Testis (tissue), 3 donors: ENCODE data around the gene AADAT. TPM values are rescaled to one million over a fixed set of nuclear protein-coding genes. Genes with fewer than 3 reads are reported as not detected.

Experiments
- DNase-seq: peaks from one replicate; pipeline ENCODE4 v3.0.0-alpha.2; 2019
- H3K27ac ChIP-seq, 2 donors: fragments of 200-600 bp; sonication (generic); one replicate each; pipeline ENCODE4 v1.5.1; 2019
- H3K27me3 ChIP-seq: fragments of 200-600 bp; sonication (generic); one replicate; pipeline ENCODE4 v1.5.1; 2019
- H3K36me3 ChIP-seq: fragments of 200-600 bp; sonication (generic); one replicate; pipeline ENCODE4 v1.5.1; 2017; ENCODE audit warnings: low read depth; ENCODE audit errors: missing control alignments
- H3K4me1 ChIP-seq: fragments of 200-600 bp; sonication (generic); one replicate; pipeline ENCODE4 v1.5.1; 2019
- H3K4me3 ChIP-seq, 2 donors: fragments of 200-600 bp; sonication (generic); one replicate each; pipeline ENCODE4 v1.5.1; 2017 to 2019
- H3K9me3 ChIP-seq: fragments of 200-600 bp; sonication (generic); one replicate; pipeline ENCODE4 v1.5.1; 2017
- POLR2A ChIP-seq: fragments of 450-650 bp; IDR thresholded peaks from one replicate; pipeline ENCODE4 v1.6.1; 2017; ENCODE audit warnings: antibody characterized with exemption, mild to moderate bottlenecking, moderate library complexity
- WGBS, 2 donors: methylation state at CpG; one replicate each; pipeline ENCODE4 v1.1.5; 2018; 5-methylcytosine and 5-hydroxymethylcytosine counted together
- intact Hi-C: fragments of 100-400 bp; cut with DNase I; formaldehyde crosslinking; loops from one replicate; pipeline ENCODE4 v1.15.1; 2023; ENCODE audit warnings: low total_unique reads
- polyA plus RNA-seq: library from polyadenylated mRNA; stranded (reverse); fragments of 350-450 nt; fragmentation: Illumina TruSeq; extraction: RNeasy Lipid Tissue Mini Kit (QIAGEN cat#74804); gene quantifications from one replicate; pipeline ENCODE4 v1.2.3, GENCODE V29; 2014; ENCODE audit warnings: low read depth, low replicate concordance; ENCODE audit not compliant: insufficient read depth
- total RNA-seq, 2 donors: library from RNA; depleted of rRNA; stranded (reverse); fragments of >200 nt; gene quantifications; one replicate each; pipeline ENCODE4 v1.2.3, GENCODE V29; 2016
- TF ChIP-seq, protein P1 (sequence below), 3 experiments: fragments of 450-650 bp in 2 of 3; fragments of 200-600 bp in 1 of 3; sonication (generic) in 1 of 3; IDR thresholded peaks; one replicate each; pipeline ENCODE4 v1.5.1; 2016 to 2019; ENCODE audit warnings: antibody characterized with exemption in 3 of 3, mild to moderate bottlenecking in 2 of 3, moderate library complexity in 1 of 3

Gene AADAT
- total and polyA plus RNA-seq, 3 donors from 2014 or later: 9.3 to 29.4 (median 10.7) TPM

DNA sequence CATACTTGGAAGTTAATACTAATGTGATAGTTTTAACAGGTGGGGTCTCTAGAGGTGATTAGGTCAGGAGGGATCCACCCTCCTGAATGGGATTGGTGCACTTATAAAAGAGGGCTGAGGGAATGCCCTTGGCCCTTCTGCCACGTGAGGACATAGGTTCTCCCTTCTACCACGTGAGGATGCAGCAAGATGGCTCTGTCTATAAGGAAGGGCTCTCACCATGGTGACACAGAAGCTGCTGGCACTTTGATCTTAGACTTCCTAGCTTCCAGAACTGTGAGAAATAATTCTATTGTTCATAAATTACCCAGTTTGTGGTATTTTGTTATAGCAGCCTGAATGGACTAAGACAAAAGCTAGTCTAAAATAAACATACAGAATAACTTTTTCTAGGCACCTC lies 1.0 kb downstream of the AADAT start:
- peaks cover 3% of the 10 kb centered on the region for H3K4me1 ChIP-seq
- H3K27ac ChIP-seq: no peak overlapping the region
- intact Hi-C loops: no loop called here
- TF ChIP-seq, protein P1, sequence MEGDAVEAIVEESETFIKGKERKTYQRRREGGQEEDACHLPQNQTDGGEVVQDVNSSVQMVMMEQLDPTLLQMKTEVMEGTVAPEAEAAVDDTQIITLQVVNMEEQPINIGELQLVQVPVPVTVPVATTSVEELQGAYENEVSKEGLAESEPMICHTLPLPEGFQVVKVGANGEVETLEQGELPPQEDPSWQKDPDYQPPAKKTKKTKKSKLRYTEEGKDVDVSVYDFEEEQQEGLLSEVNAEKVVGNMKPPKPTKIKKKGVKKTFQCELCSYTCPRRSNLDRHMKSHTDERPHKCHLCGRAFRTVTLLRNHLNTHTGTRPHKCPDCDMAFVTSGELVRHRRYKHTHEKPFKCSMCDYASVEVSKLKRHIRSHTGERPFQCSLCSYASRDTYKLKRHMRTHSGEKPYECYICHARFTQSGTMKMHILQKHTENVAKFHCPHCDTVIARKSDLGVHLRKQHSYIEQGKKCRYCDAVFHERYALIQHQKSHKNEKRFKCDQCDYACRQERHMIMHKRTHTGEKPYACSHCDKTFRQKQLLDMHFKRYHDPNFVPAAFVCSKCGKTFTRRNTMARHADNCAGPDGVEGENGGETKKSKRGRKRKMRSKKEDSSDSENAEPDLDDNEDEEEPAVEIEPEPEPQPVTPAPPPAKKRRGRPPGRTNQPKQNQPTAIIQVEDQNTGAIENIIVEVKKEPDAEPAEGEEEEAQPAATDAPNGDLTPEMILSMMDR (IDR thresholded peaks at IDR 0.05): no peak
- no peak for TF ChIP-seq POLR2A
- WGBS, 2 donors: 50 to 55% methylated on average over 1 to 2 of the region's 2 CpGs
- no peaks in the 10 kb centered on the region for H3K36me3 ChIP-seq
- H3K27me3 ChIP-seq: no peaks in the 10 kb centered on the region
- DNase-seq: no peak
- H3K4me3 ChIP-seq: peak overlapping the region; percentile 66 to 73
- no peaks in the 10 kb centered on the region for H3K9me3 ChIP-seq

DNA sequence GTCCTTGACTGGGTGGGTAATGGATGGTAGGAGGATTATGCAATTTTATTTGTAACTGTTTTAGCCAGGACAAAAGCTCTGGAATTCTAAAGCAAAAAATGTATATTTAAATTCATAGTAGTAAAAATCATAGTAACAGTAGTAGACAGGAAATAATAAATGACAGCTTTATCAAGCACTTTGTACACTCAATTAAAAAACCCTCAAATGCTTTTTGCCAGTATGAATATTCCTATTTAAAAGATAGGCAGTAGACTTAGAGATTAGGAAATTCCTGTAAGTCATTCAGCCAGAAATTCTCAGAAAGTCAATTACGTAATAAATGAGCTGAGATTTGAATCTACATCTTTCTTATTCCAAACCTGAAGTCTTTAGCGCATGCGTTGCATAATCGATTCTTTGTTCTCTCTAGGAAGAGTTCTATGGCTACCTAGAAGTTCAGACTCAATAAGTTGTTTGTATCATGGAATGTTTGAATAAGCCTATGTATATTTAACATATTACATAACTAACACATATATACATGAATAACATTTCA lies 2.5 kb downstream of the AADAT start:
- DNase-seq: no peak
- no peak overlapping the region for H3K27ac ChIP-seq
- no peaks in the 10 kb centered on the region for H3K36me3 ChIP-seq
- no peak for TF ChIP-seq POLR2A
- TF ChIP-seq, protein P1 (IDR thresholded peaks at IDR 0.05): no peak
- no peaks in the 10 kb centered on the region for H3K9me3 ChIP-seq
- no peak overlapping the region for H3K4me3 ChIP-seq
- H3K4me1 ChIP-seq: peaks cover 3% of the 10 kb centered on the region
- H3K27me3 ChIP-seq: no peaks in the 10 kb centered on the region
- intact Hi-C loops: no loop called here
- WGBS, 2 donors: 64 to 73% methylated on average over 4 of the region's 4 CpGs

DNA sequence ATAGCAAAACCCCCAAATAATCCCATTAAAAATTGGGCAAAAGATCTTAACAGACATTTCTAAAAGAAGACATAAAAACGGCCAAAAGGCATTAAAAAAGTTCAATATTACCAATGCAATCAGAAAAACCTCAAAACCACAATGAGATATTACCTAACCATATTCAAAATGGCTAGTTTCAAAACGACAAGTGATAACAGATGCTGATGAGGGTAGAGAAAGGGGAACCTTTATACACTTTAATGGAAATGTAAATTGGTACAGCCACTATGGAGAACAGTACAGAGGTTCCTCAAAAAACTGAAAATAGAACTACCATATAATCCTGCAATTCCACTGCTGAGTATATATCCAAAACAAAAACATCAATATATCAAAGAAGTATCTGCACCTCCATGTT lies 6.2 kb downstream of the AADAT start:
- Histone ChIP-seq H3K27me3 (no peaks in the 10 kb centered on the region), H3K36me3 (no peaks in the 10 kb centered on the region), H3K4me1 (no peaks in the 10 kb centered on the region), H3K27ac (no peak overlapping the region), H3K4me3 (no peak overlapping the region), H3K9me3 (no peaks in the 10 kb centered on the region)
- no peak for DNase-seq
- no peak for TF ChIP-seq POLR2A
- TF ChIP-seq, protein P1 (IDR thresholded peaks at IDR 0.05): no peak
- intact Hi-C loops: no loop called here
- WGBS, 2 donors: 78 to 84% methylated on average over 2 of the region's 2 CpGs

DNA sequence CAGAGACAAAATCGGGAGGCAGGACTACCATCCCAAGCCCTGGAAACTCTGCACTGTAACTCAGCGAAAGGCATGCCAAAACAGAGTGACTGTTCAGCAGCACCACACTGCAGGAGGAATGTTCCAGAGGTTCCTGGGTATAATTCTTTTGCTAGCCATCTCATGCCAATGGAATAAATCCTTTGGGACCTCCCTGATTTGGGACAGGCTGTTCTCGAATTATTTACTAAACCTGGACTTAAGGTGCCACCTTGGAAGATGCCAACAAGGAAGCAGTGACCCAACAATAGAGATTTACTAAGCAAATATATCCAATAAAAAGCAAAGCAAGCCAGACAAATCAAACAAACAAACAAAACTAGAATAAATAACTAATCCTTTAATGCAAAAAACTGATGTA lies 9.3 kb downstream of the AADAT start:
- no peaks in the 10 kb centered on the region for H3K36me3 ChIP-seq

DNA sequence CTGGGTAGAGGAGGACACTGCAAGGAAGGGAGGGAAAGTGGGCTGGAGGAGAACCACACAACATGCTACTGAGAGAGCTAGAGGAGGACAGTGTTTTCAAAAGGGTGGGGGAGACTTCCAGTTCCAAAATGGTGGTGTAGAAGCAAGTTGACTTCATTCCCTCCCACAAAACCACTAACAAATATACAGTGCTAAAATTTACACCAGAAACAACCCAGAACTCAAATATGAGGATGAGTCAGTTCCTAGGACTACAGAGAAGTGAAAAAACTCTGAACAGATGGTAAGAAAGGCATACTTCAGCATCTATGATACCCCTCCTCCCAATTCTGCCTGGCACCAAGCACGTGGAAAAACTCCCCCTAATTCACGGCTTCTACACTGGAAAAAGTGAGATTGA lies 9.8 kb downstream of the AADAT start:
- Histone ChIP-seq H3K4me3 (no peak overlapping the region), H3K27me3 (no peaks in the 10 kb centered on the region), H3K9me3 (no peaks in the 10 kb centered on the region), H3K27ac (no peak overlapping the region), H3K36me3 (no peaks in the 10 kb centered on the region), H3K4me1 (no peaks in the 10 kb centered on the region)
- intact Hi-C loops: no loop called here
- 80 to 86% methylated on average over 2 of the region's 2 CpGs for WGBS, 2 donors
- no peak for DNase-seq
- TF ChIP-seq, protein P1 (IDR thresholded peaks at IDR 0.05): no peak
- TF ChIP-seq POLR2A: no peak

More for the DNA sequence above, 9.3 kb downstream of the AADAT start:
- intact Hi-C loops: no loop called here
- no peak for DNase-seq
- no peaks in the 10 kb centered on the region for H3K4me1 ChIP-seq
- H3K4me3 ChIP-seq: no peak overlapping the region
- H3K9me3 ChIP-seq: no peaks in the 10 kb centered on the region
- WGBS, 2 donors: 62 to 70% methylated on average over 3 of the region's 3 CpGs
- H3K27me3 ChIP-seq: no peaks in the 10 kb centered on the region
- no peak overlapping the region for H3K27ac ChIP-seq
- TF ChIP-seq, protein P1 (IDR thresholded peaks at IDR 0.05): no peak
- TF ChIP-seq POLR2A: no peak
